Karpas-422 (cell line): ENCODE data around the gene PLCB1. TPM values are rescaled to one million over a fixed set of nuclear protein-coding genes. Genes with fewer than 3 reads are reported as not detected.

Experiments
- DNase-seq: peaks from one replicate; pipeline ENCODE4 v3.0.0-alpha.2; 2015
- H2AFZ ChIP-seq: fragments of 200-600 bp; sonication (generic); 2 replicates; pipeline ENCODE4 v1.6.1; 2014; ENCODE audit warnings: antibody characterized with exemption, low read length, mixed read lengths
- H3K27ac ChIP-seq: fragments of 200-600 bp; sonication (generic); 2 replicates; pipeline ENCODE4 v1.5.1; 2014; ENCODE audit warnings: mild to moderate bottlenecking, low read length, moderate library complexity
- H3K27me3 ChIP-seq: fragments of 200-600 bp; sonication (generic); 2 replicates; pipeline ENCODE4 v1.6.1; 2014; ENCODE audit warnings: low read length, mixed read lengths
- H3K36me3 ChIP-seq: fragments of 200-600 bp; sonication (generic); 2 replicates; pipeline ENCODE4 v1.6.1; 2014; ENCODE audit warnings: low read length, mixed read lengths; ENCODE audit not compliant: insufficient read depth
- H3K4me1 ChIP-seq: fragments of 200-600 bp; sonication (generic); 2 replicates; pipeline ENCODE4 v1.6.1; 2014; ENCODE audit warnings: mild to moderate bottlenecking, low read length, mixed read lengths
- H3K4me2 ChIP-seq: fragments of 200-600 bp; sonication (generic); 2 replicates; pipeline ENCODE4 v1.6.1; 2014; ENCODE audit warnings: low read length, low read depth, mild to moderate bottlenecking; ENCODE audit not compliant: poor library complexity, severe bottlenecking
- H3K4me3 ChIP-seq: fragments of 200-600 bp; sonication (generic); 2 replicates; pipeline ENCODE4 v1.5.1; 2014; ENCODE audit warnings: mild to moderate bottlenecking, antibody characterized with exemption, low read length, mixed read lengths
- H3K79me2 ChIP-seq: fragments of 200-600 bp; sonication (generic); 2 replicates; pipeline ENCODE4 v1.6.1; 2014; ENCODE audit warnings: mild to moderate bottlenecking, low read length, mixed read lengths
- H3K9ac ChIP-seq: fragments of 200-600 bp; sonication (generic); 2 replicates; pipeline ENCODE4 v1.6.0; 2014; ENCODE audit warnings: low read length
- H3K9me2 ChIP-seq: fragments of 200-600 bp; sonication (generic), shearing (Covaris generic); replicated peaks from 2 replicates; pipeline ENCODE4 v1.6.0; 2014; ENCODE audit warnings: mild to moderate bottlenecking, low read length, moderate library complexity; ENCODE audit not compliant: insufficient read depth
- H3K9me3 ChIP-seq: fragments of 300-700, 200-600 bp; sonication (generic); 2 replicates; pipeline ENCODE4 v1.6.1; 2014; ENCODE audit warnings: low read length, mixed read lengths
- H4K20me1 ChIP-seq: fragments of 200-600 bp; sonication (generic); 2 replicates; pipeline ENCODE4 v1.6.1; 2014; ENCODE audit warnings: mild to moderate bottlenecking, antibody characterized with exemption, low read length, low read depth; ENCODE audit not compliant: insufficient read depth
- total RNA-seq: library from RNA; depleted of rRNA; stranded (reverse); fragments of >200 nt; shearing (Covaris generic); gene quantifications from 2 replicates; pipeline ENCODE4 v1.2.3, GENCODE V29; 2014; ENCODE audit warnings: low replicate concordance

PLCB1 gene
- total RNA-seq, 1 experiment from 2014 or later, result 0.82 TPM

GRCh38 chr20:8310618-8311017, 178.6 kb downstream of the PLCB1 start:
- Histone ChIP-seq H3K27me3 (no peaks in the 10 kb centered on the region), H3K27ac (no peak overlapping the region), H3K9ac (no peak overlapping the region), H3K4me2 (no peak overlapping the region), H4K20me1 (no peaks in the 10 kb centered on the region), H3K79me2 (no peaks in the 10 kb centered on the region), H2AFZ (no peak overlapping the region), H3K4me1 (no peaks in the 10 kb centered on the region), H3K4me3 (no peak overlapping the region), H3K9me2 (no peaks in the 10 kb centered on the region), H3K9me3 (no peaks in the 10 kb centered on the region), H3K36me3 (no peaks in the 10 kb centered on the region)
- DNase-seq, result no peak

- Histone ChIP-seq H4K20me1 (no peaks in the 10 kb centered on the region), H3K9me3 (no peaks in the 10 kb centered on the region), H3K4me1 (no peaks in the 10 kb centered on the region), H3K36me3 (no peaks in the 10 kb centered on the region), H2AFZ (no peak overlapping the region), H3K27ac (no peak overlapping the region), H3K4me3 (no peak overlapping the region), H3K9me2 (no peaks in the 10 kb centered on the region), H3K4me2 (no peak overlapping the region), H3K79me2 (no peaks in the 10 kb centered on the region), H3K9ac (no peak overlapping the region), H3K27me3 (no peaks in the 10 kb centered on the region)
- DNase-seq, result no peak
Measured at GRCh38 chr20:8313073-8313472, 181.0 kb downstream of the PLCB1 start.

GRCh38 chr20:8315639-8316573, 183.8 kb downstream of the PLCB1 start:
- Histone ChIP-seq H2AFZ (no peak overlapping the region), H3K4me3 (no peak overlapping the region), H3K9me3 (no peaks in the 10 kb centered on the region), H3K79me2 (no peaks in the 10 kb centered on the region), H3K27ac (no peak overlapping the region), H3K36me3 (no peaks in the 10 kb centered on the region), H3K4me1 (no peaks in the 10 kb centered on the region), H3K4me2 (no peak overlapping the region), H3K9ac (no peak overlapping the region), H3K9me2 (no peaks in the 10 kb centered on the region), H3K27me3 (no peaks in the 10 kb centered on the region), H4K20me1 (no peaks in the 10 kb centered on the region)
- no peak for DNase-seq

- H2AFZ ChIP-seq, result no peak overlapping the region
- H3K27me3 ChIP-seq, result no peaks in the 10 kb centered on the region
Measured at GRCh38 chr20:8317448-8317847, 185.4 kb downstream of the PLCB1 start.

GRCh38 chr20:8318965-8319625, 187.0 kb downstream of the PLCB1 start:
- Histone ChIP-seq H3K27me3 (no peaks in the 10 kb centered on the region), H3K4me3 (no peak overlapping the region), H3K9me2 (no peaks in the 10 kb centered on the region), H2AFZ (no peak overlapping the region), H3K79me2 (no peaks in the 10 kb centered on the region), H3K27ac (no peak overlapping the region), H3K4me2 (no peak overlapping the region), H3K36me3 (no peaks in the 10 kb centered on the region), H3K9ac (no peak overlapping the region), H3K4me1 (no peaks in the 10 kb centered on the region), H3K9me3 (no peaks in the 10 kb centered on the region), H4K20me1 (no peaks in the 10 kb centered on the region)
- no peak for DNase-seq

More at GRCh38 chr20:8317448-8317847, 185.4 kb downstream of the PLCB1 start:
- no peaks in the 10 kb centered on the region for H3K79me2 ChIP-seq
- H4K20me1 ChIP-seq, result no peaks in the 10 kb centered on the region
- no peak overlapping the region for H3K4me3 ChIP-seq
- DNase-seq, result no peak
- H3K9ac ChIP-seq, result no peak overlapping the region
- no peaks in the 10 kb centered on the region for H3K4me1 ChIP-seq
- no peak overlapping the region for H3K4me2 ChIP-seq
- no peaks in the 10 kb centered on the region for H3K9me3 ChIP-seq
- H3K27ac ChIP-seq, result no peak overlapping the region
- no peaks in the 10 kb centered on the region for H3K36me3 ChIP-seq
- no peaks in the 10 kb centered on the region for H3K9me2 ChIP-seq

GRCh38 chr20:8320306-8320705, 188.2 kb downstream of the PLCB1 start:
- DNase-seq, result no peak
- H4K20me1 ChIP-seq, result no peaks in the 10 kb centered on the region
- H3K79me2 ChIP-seq, result no peaks in the 10 kb centered on the region

GRCh38 chr20:8321001-8321400, 188.9 kb downstream of the PLCB1 start:
- Histone ChIP-seq H3K4me3 (no peak overlapping the region), H3K4me1 (no peaks in the 10 kb centered on the region), H4K20me1 (no peaks in the 10 kb centered on the region), H3K9me2 (no peaks in the 10 kb centered on the region), H3K9me3 (no peaks in the 10 kb centered on the region), H3K36me3 (no peaks in the 10 kb centered on the region), H3K27ac (no peak overlapping the region), H3K79me2 (no peaks in the 10 kb centered on the region), H2AFZ (no peak overlapping the region), H3K4me2 (no peak overlapping the region), H3K9ac (no peak overlapping the region), H3K27me3 (no peaks in the 10 kb centered on the region)
- no peak for DNase-seq

More at GRCh38 chr20:8320306-8320705, 188.2 kb downstream of the PLCB1 start:
- H2AFZ ChIP-seq, result no peak overlapping the region
- H3K4me1 ChIP-seq, result no peaks in the 10 kb centered on the region
- H3K4me3 ChIP-seq, result no peak overlapping the region
- H3K36me3 ChIP-seq, result no peaks in the 10 kb centered on the region
- no peak overlapping the region for H3K27ac ChIP-seq
- no peaks in the 10 kb centered on the region for H3K27me3 ChIP-seq
- no peaks in the 10 kb centered on the region for H3K9me2 ChIP-seq
- H3K9ac ChIP-seq, result no peak overlapping the region
- H3K4me2 ChIP-seq, result no peak overlapping the region
- no peaks in the 10 kb centered on the region for H3K9me3 ChIP-seq

GRCh38 chr20:8322662-8323217, 190.7 kb downstream of the PLCB1 start:
- no peak overlapping the region for H3K4me3 ChIP-seq
- H3K9ac ChIP-seq, result no peak overlapping the region
- no peaks in the 10 kb centered on the region for H3K36me3 ChIP-seq
- H3K79me2 ChIP-seq, result no peaks in the 10 kb centered on the region
- H3K27me3 ChIP-seq, result no peaks in the 10 kb centered on the region
- no peak overlapping the region for H2AFZ ChIP-seq
- no peaks in the 10 kb centered on the region for H4K20me1 ChIP-seq
- H3K4me2 ChIP-seq, result no peak overlapping the region
- H3K9me2 ChIP-seq, result no peaks in the 10 kb centered on the region
- H3K9me3 ChIP-seq, result no peaks in the 10 kb centered on the region
- no peak for DNase-seq
- H3K4me1 ChIP-seq, result no peaks in the 10 kb centered on the region
- H3K27ac ChIP-seq, result no peak overlapping the region
